Activated CD4-positive, alpha-beta T cell treated with anti-CD3 and anti-CD28 coated beads for 1 hour (primary cell): ENCODE measurements around the gene SMC5.
"Not testable (repeated sequence)": the region's sequence is repeated elsewhere in the genome, so short reads cannot be mapped to it uniquely, and the experiment has no call there.

Source experiments
- DNase-seq: peaks from one replicate; pipeline ENCODE4 v3.0.0-alpha.2; 2020

Gene SMC5

GRCh38 chr9:70278305-70278704 is 19.5 kb downstream of the SMC5 start:
- no peak for DNase-seq

GRCh38 chr9:70283848-70284247 is 25.1 kb downstream of the SMC5 start:
- no peak for DNase-seq

GRCh38 chr9:70285246-70285645 is 26.5 kb downstream of the SMC5 start:
- DNase-seq, result no peak

- no peak for DNase-seq
Observed at GRCh38 chr9:70285981-70286598, 27.3 kb downstream of the SMC5 start.

- no peak for DNase-seq
Observed at GRCh38 chr9:70290626-70291025, 31.8 kb downstream of the SMC5 start.

GRCh38 chr9:70291446-70291845 is 32.7 kb downstream of the SMC5 start:
- no peak for DNase-seq

GRCh38 chr9:70292253-70292652 is 33.5 kb downstream of the SMC5 start:
- no peak for DNase-seq

- DNase-seq, result no peak
Observed at GRCh38 chr9:70293214-70293613, 34.4 kb downstream of the SMC5 start.

- no peak for DNase-seq
Observed at GRCh38 chr9:70297141-70297540, 38.4 kb downstream of the SMC5 start.

GRCh38 chr9:70298245-70298771 is 39.5 kb downstream of the SMC5 start:
- no peak for DNase-seq

GRCh38 chr9:70303268-70303667 is 44.5 kb downstream of the SMC5 start:
- no peak for DNase-seq

- DNase-seq, result no peak
Observed at GRCh38 chr9:70304810-70305209, 46.0 kb downstream of the SMC5 start.

GRCh38 chr9:70315389-70315788 is 56.6 kb downstream of the SMC5 start:
- no peak for DNase-seq

GRCh38 chr9:70318002-70318401 is 59.2 kb downstream of the SMC5 start:
- no peak for DNase-seq

- DNase-seq, result no peak
Observed at GRCh38 chr9:70322096-70322495, 63.3 kb downstream of the SMC5 start.

- no peak for DNase-seq
Observed at GRCh38 chr9:70324963-70325362, 66.2 kb downstream of the SMC5 start.

GRCh38 chr9:70328625-70329024 is 69.8 kb downstream of the SMC5 start:
- not testable (repeated sequence) for DNase-seq

GRCh38 chr9:70340572-70340971 is 81.8 kb downstream of the SMC5 start:
- DNase-seq, result no peak

GRCh38 chr9:70347046-70347445 is 88.3 kb downstream of the SMC5 start:
- no peak for DNase-seq

GRCh38 chr9:70352356-70352755 is 93.6 kb downstream of the SMC5 start:
- DNase-seq, result no peak

GRCh38 chr9:70352802-70353201 is 94.0 kb downstream of the SMC5 start:
- no peak for DNase-seq

- no peak for DNase-seq
Observed at GRCh38 chr9:70355801-70356200, 97.0 kb downstream of the SMC5 start.

GRCh38 chr9:70362952-70363351 is 104.2 kb downstream of the SMC5 start:
- DNase-seq, result no peak

GRCh38 chr9:70363760-70364159 is 105.0 kb downstream of the SMC5 start:
- no peak for DNase-seq

- DNase-seq, result no peak
Observed at GRCh38 chr9:70367305-70367930, 108.6 kb downstream of the SMC5 start.
